ENCODE measurements around the gene SLIT3.

SLIT3 gene

DNA sequence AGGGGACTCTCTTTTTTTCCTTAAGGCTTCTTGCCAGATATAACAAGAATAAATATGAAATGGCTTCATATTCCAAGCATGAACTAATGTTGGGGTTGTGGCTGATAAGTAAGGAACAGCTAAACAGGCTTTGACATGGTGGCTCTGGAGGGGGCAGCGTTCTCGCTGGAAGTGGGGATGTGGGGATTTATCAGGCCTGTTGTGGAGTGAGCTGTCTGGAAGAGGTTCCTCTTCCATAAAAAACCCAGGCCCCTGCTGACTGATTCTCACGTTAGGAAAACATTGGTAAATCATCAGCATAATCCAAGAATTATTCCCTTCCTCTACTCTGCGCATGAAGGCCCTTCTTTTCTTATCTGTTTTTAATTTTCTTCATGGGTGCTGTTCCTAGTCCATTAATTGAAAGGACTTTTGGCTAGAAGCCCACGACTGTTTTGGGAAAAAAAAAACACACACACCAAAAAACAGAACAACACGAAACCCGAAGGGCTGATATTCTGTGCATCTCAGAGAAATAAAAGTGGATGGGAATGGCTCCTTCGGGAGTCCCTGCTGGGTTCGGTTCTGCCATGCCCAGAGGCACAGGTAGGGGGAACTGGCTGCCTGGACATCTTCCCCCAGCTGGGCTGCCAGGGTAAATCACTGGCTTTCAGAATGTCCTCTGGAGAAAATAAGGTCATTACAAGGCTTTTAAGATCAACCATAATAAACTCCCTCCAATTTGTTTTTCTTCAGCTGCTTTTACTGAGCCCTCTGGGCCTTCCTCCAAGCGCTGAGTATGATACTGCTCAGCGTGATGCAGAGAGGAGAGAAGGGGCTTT is 297.0 kb downstream of the SLIT3 start:
- H3K4me3 ChIP-seq (ENCODE audit: low read length): no peak overlapping the region
- TF ChIP-seq, protein P1, sequence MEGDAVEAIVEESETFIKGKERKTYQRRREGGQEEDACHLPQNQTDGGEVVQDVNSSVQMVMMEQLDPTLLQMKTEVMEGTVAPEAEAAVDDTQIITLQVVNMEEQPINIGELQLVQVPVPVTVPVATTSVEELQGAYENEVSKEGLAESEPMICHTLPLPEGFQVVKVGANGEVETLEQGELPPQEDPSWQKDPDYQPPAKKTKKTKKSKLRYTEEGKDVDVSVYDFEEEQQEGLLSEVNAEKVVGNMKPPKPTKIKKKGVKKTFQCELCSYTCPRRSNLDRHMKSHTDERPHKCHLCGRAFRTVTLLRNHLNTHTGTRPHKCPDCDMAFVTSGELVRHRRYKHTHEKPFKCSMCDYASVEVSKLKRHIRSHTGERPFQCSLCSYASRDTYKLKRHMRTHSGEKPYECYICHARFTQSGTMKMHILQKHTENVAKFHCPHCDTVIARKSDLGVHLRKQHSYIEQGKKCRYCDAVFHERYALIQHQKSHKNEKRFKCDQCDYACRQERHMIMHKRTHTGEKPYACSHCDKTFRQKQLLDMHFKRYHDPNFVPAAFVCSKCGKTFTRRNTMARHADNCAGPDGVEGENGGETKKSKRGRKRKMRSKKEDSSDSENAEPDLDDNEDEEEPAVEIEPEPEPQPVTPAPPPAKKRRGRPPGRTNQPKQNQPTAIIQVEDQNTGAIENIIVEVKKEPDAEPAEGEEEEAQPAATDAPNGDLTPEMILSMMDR (conservative IDR thresholded peaks at IDR 0.05; ENCODE audit: low read depth, low read length): peak; percentile 68
- DNase-seq (ENCODE audit: low read depth): no peak

GRCh38 chr5:169002953-169003555 is 297.9 kb downstream of the SLIT3 start:
- no peak for DNase-seq (ENCODE audit: low read depth)
- TF ChIP-seq, protein P1 (conservative IDR thresholded peaks at IDR 0.05; ENCODE audit: low read depth, low read length): no peak
- H3K4me3 ChIP-seq (ENCODE audit: low read length): no peak overlapping the region

DNA sequence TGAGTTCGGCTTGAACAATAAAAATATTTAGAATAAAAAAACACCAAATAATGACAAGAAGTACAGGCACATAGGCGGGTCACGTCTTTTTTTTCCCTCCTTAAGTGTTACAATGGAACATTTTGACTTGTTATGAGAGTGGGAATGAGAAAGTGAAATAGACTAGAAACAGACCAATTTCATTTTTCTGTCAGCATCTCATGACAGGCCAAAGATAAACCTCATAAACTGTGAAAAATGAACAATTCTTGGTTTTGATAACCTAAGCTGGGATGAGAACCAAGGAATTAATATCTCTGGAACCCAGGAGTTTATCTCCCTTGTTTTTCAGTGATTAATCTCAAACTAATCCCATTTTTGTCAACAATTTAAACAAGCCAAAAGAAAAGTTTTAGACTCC is 299.5 kb downstream of the SLIT3 start:
- TF ChIP-seq, protein P1 (conservative IDR thresholded peaks at IDR 0.05; ENCODE audit: low read depth, low read length): no peak
- no peak overlapping the region for H3K4me3 ChIP-seq (ENCODE audit: low read length)
- no peak for DNase-seq (ENCODE audit: low read depth)

DNA sequence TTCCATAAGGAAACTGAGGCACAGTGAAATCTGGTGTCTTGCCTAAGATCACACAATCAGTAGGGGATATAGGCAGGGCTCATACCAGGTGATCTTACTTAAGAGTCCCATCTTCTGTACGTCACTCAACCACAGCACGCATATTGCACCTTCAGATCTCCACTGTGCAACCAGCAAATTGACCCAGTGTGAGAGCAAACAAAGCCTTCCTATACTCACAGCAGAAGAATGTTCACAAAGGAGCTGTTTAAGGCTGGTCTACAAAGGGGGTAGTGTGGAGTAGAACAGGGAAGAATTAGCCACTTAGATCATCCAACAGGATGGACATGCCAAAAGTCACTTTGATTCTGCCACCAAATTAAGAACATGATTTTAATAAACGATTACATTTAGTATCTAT is 305.9 kb downstream of the SLIT3 start:
- no peak for DNase-seq (ENCODE audit: low read depth)
- no peak overlapping the region for H3K4me3 ChIP-seq (ENCODE audit: low read length)
- TF ChIP-seq, protein P1 (conservative IDR thresholded peaks at IDR 0.05; ENCODE audit: low read depth, low read length): no peak

GRCh38 chr5:168992687-168993086 is 308.3 kb downstream of the SLIT3 start:
- DNase-seq (ENCODE audit: low read depth): no peak
- no peak overlapping the region for H3K4me3 ChIP-seq (ENCODE audit: low read length)
- TF ChIP-seq, protein P1 (conservative IDR thresholded peaks at IDR 0.05; ENCODE audit: low read depth, low read length): peak; percentile 75

GRCh38 chr5:168992016-168992415 is 308.9 kb downstream of the SLIT3 start:
- DNase-seq (ENCODE audit: low read depth): no peak
- TF ChIP-seq, protein P1 (conservative IDR thresholded peaks at IDR 0.05; ENCODE audit: low read depth, low read length): no peak
- H3K4me3 ChIP-seq (ENCODE audit: low read length): no peak overlapping the region

DNA sequence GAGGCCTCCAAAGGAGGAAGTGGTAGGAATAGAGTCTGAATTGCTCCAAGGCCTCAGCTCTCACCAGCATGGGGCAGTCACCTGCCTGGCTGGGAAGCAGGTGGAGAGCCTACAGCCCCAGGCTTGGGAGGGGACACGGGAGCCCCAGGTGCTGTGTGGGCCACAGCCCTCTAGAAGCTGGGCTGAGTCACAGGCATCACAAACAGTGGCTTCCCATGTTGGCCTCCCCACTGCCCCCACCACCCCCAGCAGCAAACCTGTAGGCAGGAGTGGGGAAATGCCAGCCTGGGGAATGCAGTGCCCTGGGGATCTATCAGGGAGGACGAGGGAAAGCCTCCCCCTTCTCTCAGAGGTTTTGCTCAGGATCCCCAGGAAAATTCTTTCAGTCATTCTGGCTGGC is 309.6 kb downstream of the SLIT3 start:
- DNase-seq (ENCODE audit: low read depth): no peak
- TF ChIP-seq, protein P1 (conservative IDR thresholded peaks at IDR 0.05; ENCODE audit: low read depth, low read length): no peak
- no peak overlapping the region for H3K4me3 ChIP-seq (ENCODE audit: low read length)

Data from retinal pigment epithelial cell (primary cell).